K562 (cell line): ENCODE data around the gene NOXRED1. TPM values are rescaled to one million over a fixed set of nuclear protein-coding genes. Genes with fewer than 3 reads are reported as not detected.

Experiments used
- ATAC-seq: fragments of 200-7000 bp; cut with Tn5 transposase; 3 replicates; pipeline ENCODE4 v1.9.1; 2020; ENCODE audit warnings: moderate library complexity
- BruUV-seq: library from RNA; stranded (reverse); fragments of 400-500 nt; replicated peaks from 2 replicates; lab custom pipeline; 2021; lab: Mats Ljungman, UMichigan
- CTCF ChIA-PET: fragments of 300-600 bp; formaldehyde crosslinking; extraction: SDS; loops from one replicate; lab custom pipeline; 2021; ENCODE audit warnings: low intra/inter-chr PET ratio; lab: Yijun Ruan, JAX
- POLR2A ChIA-PET: fragments of 300-600, 350-650 bp; sonication (Branson Sonifier 250); formaldehyde crosslinking; extraction: SDS; loops from one replicate; lab custom pipeline; 2021; ENCODE audit warnings: antibody characterized with exemption, inconsistent platforms; lab: Yijun Ruan, JAX
- DNase-seq, 4 experiments: peaks; one replicate each; pipeline versions ENCODE4 v3.0.0 to v3.0.0-alpha.2; 2011 to 2018; ENCODE audit warnings: low spot score in 3 of 4, mixed read lengths in 3 of 4; ENCODE audit errors: extremely low read depth in 1 of 4
- FAIRE-seq: peaks from 2 replicates; lab custom pipeline; 2011; peaks lifted over from hg19 to GRCh38; lab: Jason Lieb, UNC
- H2AFZ ChIP-seq: 2 replicates; pipeline ENCODE4 v1.6.0; 2011; ENCODE audit warnings: low read depth, low read length, control low read depth, inconsistent platforms
- H3K27ac ChIP-seq: fragments of 200-600 bp; 3 replicates; pipeline ENCODE4 v1.8.0; 2011; ENCODE audit warnings: low read depth, mild to moderate bottlenecking, control low read depth, inconsistent platforms, low read length, moderate library complexity, mixed read lengths; ENCODE audit errors: extremely low read depth
- H3K27me3 ChIP-seq, 2 experiments: fragments of 300-600 bp in 1 of 2; 2 replicates in 1 of 2; 3 replicates in 1 of 2; pipeline versions ENCODE4 v1.6.0 to v1.8.0; 2011; ENCODE audit warnings: inconsistent platforms in 2 of 2, low read length in 2 of 2, mild to moderate bottlenecking in 1 of 2, mixed read lengths in 1 of 2, moderate library complexity in 1 of 2; ENCODE audit not compliant: control insufficient read depth in 2 of 2, insufficient read depth in 2 of 2
- H3K36me3 ChIP-seq: fragments of 300-600 bp; 3 replicates; pipeline ENCODE4 v1.8.0; 2011; ENCODE audit warnings: mild to moderate bottlenecking, low read length, inconsistent platforms; ENCODE audit not compliant: control insufficient read depth, insufficient read depth
- H3K4me1 ChIP-seq, 2 experiments: fragments of 200-600 bp in 1 of 2; replicated peaks in 1 of 2; 2 replicates in 1 of 2; 3 replicates in 1 of 2; pipeline versions ENCODE4 v1.5.1 to v1.8.0; 2011; ENCODE audit warnings: inconsistent platforms in 2 of 2, low read length in 2 of 2, mild to moderate bottlenecking in 1 of 2, mixed read lengths in 1 of 2, moderate library complexity in 1 of 2; ENCODE audit not compliant: control insufficient read depth in 2 of 2, insufficient read depth in 2 of 2
- H3K4me2 ChIP-seq: 2 replicates; pipeline ENCODE4 v1.6.1; 2011; ENCODE audit warnings: low read length, control low read depth, inconsistent platforms, mixed read lengths; ENCODE audit not compliant: insufficient read depth
- H3K4me3 ChIP-seq: fragments of 200-600 bp; sonication (generic), shearing (Covaris generic); 2 replicates; pipeline ENCODE4 v1.5.1; 2016; ENCODE audit warnings: control low read depth, inconsistent platforms
- H3K79me2 ChIP-seq: fragments of 200-600 bp; 3 replicates; pipeline ENCODE4 v1.8.0; 2011; ENCODE audit warnings: low read length, inconsistent platforms; ENCODE audit not compliant: control insufficient read depth, insufficient read depth
- H3K9ac ChIP-seq, 2 experiments: 2 replicates each; pipeline versions ENCODE4 v1.6.0 to v1.6.1; 2011; ENCODE audit warnings: low read depth in 2 of 2, low read length in 2 of 2, control low read depth in 1 of 2, inconsistent platforms in 1 of 2, mild to moderate bottlenecking in 1 of 2, mixed read lengths in 1 of 2; ENCODE audit not compliant: insufficient read depth in 1 of 2
- H3K9me1 ChIP-seq: one replicate; pipeline ENCODE4 v1.6.0; 2011; ENCODE audit warnings: inconsistent platforms, mild to moderate bottlenecking, low read length, moderate library complexity; ENCODE audit not compliant: control insufficient read depth, insufficient read depth
- H3K9me3 ChIP-seq: replicated peaks from 2 replicates; pipeline ENCODE4 v1.5.1; 2011; ENCODE audit warnings: low read depth, low read length, inconsistent platforms; ENCODE audit not compliant: control insufficient read depth, insufficient read depth
- H4K20me1 ChIP-seq: replicated peaks from 2 replicates; pipeline ENCODE4 v1.6.1; 2011; ENCODE audit warnings: low read length, inconsistent platforms, mixed read lengths; ENCODE audit not compliant: control insufficient read depth, insufficient read depth
- POLR2B ChIP-seq: fragments of 450-650 bp; IDR thresholded peaks from 2 replicates; pipeline ENCODE4 v1.6.1; 2018; ENCODE audit warnings: low read depth; ENCODE audit not compliant: partially characterized antibody
- WGBS: fragments of 100-300 bp; shearing (Covaris generic); methylation state at CpG from one replicate; pipeline ENCODE4 v1.1.6; 2016; ENCODE audit warnings: low coverage, mixed read lengths; ENCODE audit not compliant: insufficient coverage; ENCODE audit errors: missing lambda C conversion rate; 5-methylcytosine and 5-hydroxymethylcytosine counted together
- in situ Hi-C: fragments of 300-500 bp; cut with MboI; formaldehyde crosslinking; loops from 4 replicates; pipeline ENCODE4 v1.15.0; 2018; ENCODE audit warnings: inconsistent platforms, mixed read lengths
- intact Hi-C: fragments of 100-400 bp; cut with micrococcal nuclease; formaldehyde crosslinking; loops from 2 replicates; pipeline ENCODE4 v1.14.2; 2022
- polyA plus RNA-seq, 8 experiments: library from polyadenylated mRNA; depleted of rRNA in 4 of 8; stranded (reverse) in 5 of 8; unstranded in 3 of 8; fragments of >200 nt; fragmentation: Nextera tagmentation in 2 of 8; fragmentation: Illumina TruSeq in 1 of 8; extraction: Ambion mirVana in 2 of 8; extraction: Trizol in 1 of 8; gene quantifications; 2 replicates each; pipeline versions ENCODE4 v1.2.1 to v1.2.3, GENCODE V29; 2011 to 2014; ENCODE audit warnings: inconsistent platforms in 1 of 8, missing spikeins in 1 of 8
- total RNA-seq, 7 experiments: library from RNA; depleted of rRNA in 6 of 7; stranded (reverse); fragments of >200 nt in 6 of 7; fragmentation: Illumina TruSeq in 2 of 7; extraction: Trizol in 2 of 7; gene quantifications; 2 replicates each; pipeline versions ENCODE4 v1.2.1 to v1.2.3, GENCODE V29; 2011 to 2021; ENCODE audit warnings: low replicate concordance in 1 of 7
- TF ChIP-seq, protein P1 (sequence below): sonication (generic); formaldehyde crosslinking; IDR thresholded peaks from 2 replicates; pipeline ENCODE4 v1.8.0; 2023; ENCODE audit warnings: missing genetic modification reagents, mild to moderate bottlenecking, borderline replicate concordance

NOXRED1 gene
- total and polyA plus RNA-seq, 9 of the 15 experiments (the other 6 are each of a cell fraction or from before 2014, with no cell fraction given): 0.15 to 0.85 (median 0.30) TPM

DNA sequence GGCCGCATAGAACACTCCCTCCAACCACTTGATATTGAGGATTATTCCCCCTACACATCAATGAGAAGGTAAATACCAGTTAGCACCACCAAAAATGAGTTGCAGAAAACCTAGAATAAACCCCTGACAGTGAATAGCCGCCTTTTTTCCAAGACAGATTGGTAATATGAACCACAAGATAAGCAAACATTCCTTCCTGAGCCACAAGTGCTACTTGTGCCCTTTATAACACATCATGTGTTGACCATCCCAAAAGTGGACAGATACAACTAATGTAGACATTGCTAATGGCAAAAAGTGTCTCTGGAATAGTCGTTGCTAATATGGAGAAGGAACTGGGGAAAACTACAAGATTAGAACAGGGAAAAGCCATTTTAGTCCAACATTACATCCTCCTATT lies 17.2 kb downstream of the NOXRED1 start:
- H3K9me1 ChIP-seq: no peaks in the 10 kb centered on the region
- H3K4me2 ChIP-seq: no peak overlapping the region
- DNase-seq: peak in 2 of 4 experiments; percentile 10 to 13
- no peak overlapping the region; a peak in 1 of 4 replicates for H3K9ac ChIP-seq
- no peaks in the 10 kb centered on the region for H3K9me3 ChIP-seq
- H2AFZ ChIP-seq: no peak overlapping the region
- no peak for TF ChIP-seq POLR2B
- TF ChIP-seq, protein P1, sequence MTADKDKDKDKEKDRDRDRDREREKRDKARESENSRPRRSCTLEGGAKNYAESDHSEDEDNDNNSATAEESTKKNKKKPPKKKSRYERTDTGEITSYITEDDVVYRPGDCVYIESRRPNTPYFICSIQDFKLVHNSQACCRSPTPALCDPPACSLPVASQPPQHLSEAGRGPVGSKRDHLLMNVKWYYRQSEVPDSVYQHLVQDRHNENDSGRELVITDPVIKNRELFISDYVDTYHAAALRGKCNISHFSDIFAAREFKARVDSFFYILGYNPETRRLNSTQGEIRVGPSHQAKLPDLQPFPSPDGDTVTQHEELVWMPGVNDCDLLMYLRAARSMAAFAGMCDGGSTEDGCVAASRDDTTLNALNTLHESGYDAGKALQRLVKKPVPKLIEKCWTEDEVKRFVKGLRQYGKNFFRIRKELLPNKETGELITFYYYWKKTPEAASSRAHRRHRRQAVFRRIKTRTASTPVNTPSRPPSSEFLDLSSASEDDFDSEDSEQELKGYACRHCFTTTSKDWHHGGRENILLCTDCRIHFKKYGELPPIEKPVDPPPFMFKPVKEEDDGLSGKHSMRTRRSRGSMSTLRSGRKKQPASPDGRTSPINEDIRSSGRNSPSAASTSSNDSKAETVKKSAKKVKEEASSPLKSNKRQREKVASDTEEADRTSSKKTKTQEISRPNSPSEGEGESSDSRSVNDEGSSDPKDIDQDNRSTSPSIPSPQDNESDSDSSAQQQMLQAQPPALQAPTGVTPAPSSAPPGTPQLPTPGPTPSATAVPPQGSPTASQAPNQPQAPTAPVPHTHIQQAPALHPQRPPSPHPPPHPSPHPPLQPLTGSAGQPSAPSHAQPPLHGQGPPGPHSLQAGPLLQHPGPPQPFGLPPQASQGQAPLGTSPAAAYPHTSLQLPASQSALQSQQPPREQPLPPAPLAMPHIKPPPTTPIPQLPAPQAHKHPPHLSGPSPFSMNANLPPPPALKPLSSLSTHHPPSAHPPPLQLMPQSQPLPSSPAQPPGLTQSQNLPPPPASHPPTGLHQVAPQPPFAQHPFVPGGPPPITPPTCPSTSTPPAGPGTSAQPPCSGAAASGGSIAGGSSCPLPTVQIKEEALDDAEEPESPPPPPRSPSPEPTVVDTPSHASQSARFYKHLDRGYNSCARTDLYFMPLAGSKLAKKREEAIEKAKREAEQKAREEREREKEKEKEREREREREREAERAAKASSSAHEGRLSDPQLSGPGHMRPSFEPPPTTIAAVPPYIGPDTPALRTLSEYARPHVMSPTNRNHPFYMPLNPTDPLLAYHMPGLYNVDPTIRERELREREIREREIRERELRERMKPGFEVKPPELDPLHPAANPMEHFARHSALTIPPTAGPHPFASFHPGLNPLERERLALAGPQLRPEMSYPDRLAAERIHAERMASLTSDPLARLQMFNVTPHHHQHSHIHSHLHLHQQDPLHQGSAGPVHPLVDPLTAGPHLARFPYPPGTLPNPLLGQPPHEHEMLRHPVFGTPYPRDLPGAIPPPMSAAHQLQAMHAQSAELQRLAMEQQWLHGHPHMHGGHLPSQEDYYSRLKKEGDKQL (CRISPR knock-in tag): no peak
- TF ChIP-seq, all 486 proteins: peak for 0
- H3K4me3 ChIP-seq: no peak overlapping the region
- 7% methylated on average over 3 of the region's 3 CpGs for WGBS
- ChIA-PET CTCF (no interaction called here), POLR2A (no interaction called here)
- no TSS peak for BruUV-seq
- no peaks in the 10 kb centered on the region for H4K20me1 ChIP-seq
- H3K27ac ChIP-seq: no peak overlapping the region
- intact Hi-C loops: loop anchor here (5.0 kb wide), 2 partner anchors 51 to 84 kb away; partner anchors contain the start of genes AHSA1, GSTZ1, POMT2 and VIPAS39
- H3K79me2 ChIP-seq: no peaks in the 10 kb centered on the region
- H3K4me1 ChIP-seq: peaks cover 7 to 31% of the 10 kb centered on the region in 2 experiments
- no peaks in the 10 kb centered on the region for H3K27me3 ChIP-seq
- ATAC-seq: peak; percentile 8; the same call in 1 of the 3 replicates
- FAIRE-seq: no peak
- in situ Hi-C loops: no loop called here
- H3K36me3 ChIP-seq: no peaks in the 10 kb centered on the region
